Spinal cord (tissue), 10 donors: ENCODE data around the gene USHBP1. TPM values are rescaled to one million over a fixed set of nuclear protein-coding genes. Genes with fewer than 3 reads are reported as not detected.

Source experiments
- DNase-seq, 6 donors: peaks; one replicate each; pipeline versions ENCODE4 v3.0.0 to v3.0.0-alpha.2; 2013 to 2015; ENCODE audit warnings: low spot score in 6 of 6, low read depth in 4 of 6
- H3K27ac ChIP-seq: one replicate; pipeline ENCODE4 v1.5.1; 2013; ENCODE audit warnings: low read depth, low read length, control low read depth
- H3K27me3 ChIP-seq: one replicate; pipeline ENCODE4 v1.6.1; 2013; ENCODE audit warnings: low read length; ENCODE audit not compliant: control insufficient read depth, insufficient read depth
- H3K36me3 ChIP-seq: one replicate; pipeline ENCODE4 v1.6.1; 2013; ENCODE audit warnings: low read length; ENCODE audit not compliant: control insufficient read depth, insufficient read depth
- H3K4me1 ChIP-seq: one replicate; pipeline ENCODE4 v1.6.1; 2013; ENCODE audit warnings: low read length; ENCODE audit not compliant: control insufficient read depth, insufficient read depth
- H3K4me3 ChIP-seq: one replicate; pipeline ENCODE4 v1.5.1; 2013; ENCODE audit warnings: low read depth, low read length, control low read depth
- H3K9me3 ChIP-seq: one replicate; pipeline ENCODE4 v1.6.1; 2013; ENCODE audit warnings: low read length; ENCODE audit not compliant: control insufficient read depth, insufficient read depth
- WGBS: methylation state at CpG from one replicate; pipeline ENCODE4 v1.1.5; 2013; ENCODE audit warnings: missing lambda C conversion rate; ENCODE audit not compliant: insufficient coverage; 5-methylcytosine and 5-hydroxymethylcytosine counted together
- polyA plus RNA-seq, 2 donors: library from polyadenylated mRNA; unstranded; fragments of 120-200 nt; gene quantifications; one replicate each; pipeline ENCODE4 v1.2.1, GENCODE V29; 2013; ENCODE audit not compliant: insufficient read length in 2 of 2
- total RNA-seq, 2 donors: library from RNA; depleted of rRNA in 1 of 2; stranded (reverse); fragments of 120-200 nt in 1 of 2; fragments of >200 nt in 1 of 2; gene quantifications; one replicate each; pipeline versions ENCODE4 v1.2.3 to v1.2.4, GENCODE V29; 2013 to 2014
- donor health status: healthy.

USHBP1 gene
- total and polyA plus RNA-seq, 4 donors = 2.1 to 5.5 (median 4.2) TPM

DNA sequence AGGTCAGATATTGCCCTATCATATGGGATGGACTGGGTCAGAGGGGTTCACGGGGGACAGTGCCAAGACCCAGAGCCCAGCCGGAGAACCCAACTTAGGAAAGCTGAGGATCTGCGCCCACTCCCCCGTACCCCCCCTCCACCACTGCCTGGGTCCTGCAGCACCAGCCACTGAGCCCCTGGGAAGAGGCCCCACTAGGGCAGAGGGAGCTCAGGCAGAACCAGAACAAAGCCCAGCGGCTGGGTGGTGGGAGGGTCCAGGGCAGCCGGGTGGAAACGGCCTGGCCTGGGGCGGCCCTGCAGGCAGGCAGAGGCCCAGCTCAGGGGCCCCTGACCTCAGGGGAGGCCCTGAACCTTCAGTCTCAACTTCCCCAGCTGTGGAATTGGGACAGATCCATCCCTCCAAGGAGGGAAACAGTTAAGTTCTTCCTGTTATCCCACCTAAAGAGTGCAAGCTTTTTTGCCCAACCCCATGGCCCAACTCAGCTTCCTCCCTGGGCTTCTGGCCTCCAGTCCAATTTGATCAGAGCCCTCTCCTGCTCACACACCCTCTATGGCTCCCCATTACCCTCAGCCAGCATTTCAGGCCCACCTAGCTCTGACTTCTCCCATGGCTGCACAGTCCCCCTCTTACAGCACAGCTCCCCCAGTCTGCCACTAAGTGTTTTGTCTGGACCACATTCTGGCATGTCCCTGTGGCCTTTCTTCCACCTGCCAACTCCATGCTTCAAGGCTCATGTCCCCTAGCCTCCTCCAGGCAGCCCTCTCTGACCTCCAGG lies 21.9 kb downstream of the USHBP1 start:
- H3K27me3 ChIP-seq = no peaks in the 10 kb centered on the region
- no peak for DNase-seq
- H3K36me3 ChIP-seq = peaks cover 26% of the 10 kb centered on the region
- H3K4me1 ChIP-seq = peaks cover 43% of the 10 kb centered on the region
- 46% methylated on average over 4 of the region's 8 CpGs for WGBS
- H3K4me3 ChIP-seq = no peak overlapping the region
- H3K27ac ChIP-seq = no peak overlapping the region
- H3K9me3 ChIP-seq = no peaks in the 10 kb centered on the region

DNA sequence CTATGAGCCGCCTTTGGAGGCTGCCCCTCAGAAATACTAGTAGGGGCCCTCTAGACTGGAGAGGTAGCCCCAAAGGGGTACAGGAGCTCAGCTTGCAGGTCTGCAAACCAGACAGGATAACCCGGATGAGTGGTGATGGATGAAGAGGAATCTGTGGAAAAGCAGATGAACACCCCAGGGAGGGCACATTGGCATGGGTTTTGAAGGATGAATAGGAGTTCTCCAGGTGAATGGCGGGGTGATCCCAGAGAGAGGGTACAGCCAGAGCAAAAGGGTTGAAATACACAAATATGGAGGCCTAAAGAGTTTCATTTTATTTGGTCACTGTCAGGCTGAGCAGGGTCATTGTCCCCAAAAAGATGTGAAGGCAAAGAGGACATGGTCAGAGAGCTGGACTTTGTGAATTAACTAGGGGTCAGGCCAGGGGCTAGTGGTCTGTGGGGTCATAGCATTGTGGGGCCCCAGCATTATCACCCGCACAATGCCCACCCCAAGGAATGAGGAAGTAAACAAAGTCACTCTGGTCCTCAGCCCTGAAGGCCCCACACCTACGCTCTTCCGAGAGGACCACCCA lies 23.6 kb downstream of the USHBP1 start:
- 100% methylated on average over 6 of the region's 6 CpGs for WGBS
- H3K27me3 ChIP-seq = no peaks in the 10 kb centered on the region
- no peaks in the 10 kb centered on the region for H3K9me3 ChIP-seq
- H3K36me3 ChIP-seq = peaks cover 35% of the 10 kb centered on the region
- no peak overlapping the region for H3K27ac ChIP-seq
- peaks cover 37% of the 10 kb centered on the region for H3K4me1 ChIP-seq
- DNase-seq = no peak
- no peak overlapping the region for H3K4me3 ChIP-seq

GRCh38 chr19:17240062-17240752 lies 24.3 kb downstream of the USHBP1 start:
- no peak for DNase-seq
- no peak overlapping the region for H3K27ac ChIP-seq
- 71% methylated on average over 18 of the region's 24 CpGs for WGBS

GRCh38 chr19:17237747-17238706 lies 26.5 kb downstream of the USHBP1 start:
- DNase-seq = no peak
- Histone ChIP-seq H3K36me3 (peaks cover 50% of the 10 kb centered on the region), H3K27ac (no peak overlapping the region), H3K4me3 (no peak overlapping the region), H3K9me3 (no peaks in the 10 kb centered on the region), H3K4me1 (peaks cover 32% of the 10 kb centered on the region), H3K27me3 (no peaks in the 10 kb centered on the region)
- 94% methylated on average over 7 of the region's 13 CpGs for WGBS

More at GRCh38 chr19:17240062-17240752, 24.3 kb downstream of the USHBP1 start:
- Histone ChIP-seq H3K9me3 (no peaks in the 10 kb centered on the region), H3K27me3 (no peaks in the 10 kb centered on the region), H3K36me3 (peaks cover 37% of the 10 kb centered on the region), H3K4me3 (no peak overlapping the region), H3K4me1 (peaks cover 39% of the 10 kb centered on the region)

GRCh38 chr19:17236811-17237543 lies 27.6 kb downstream of the USHBP1 start:
- Histone ChIP-seq H3K36me3 (peaks cover 56% of the 10 kb centered on the region), H3K27ac (no peak overlapping the region), H3K27me3 (no peaks in the 10 kb centered on the region), H3K4me3 (no peak overlapping the region), H3K9me3 (no peaks in the 10 kb centered on the region), H3K4me1 (peaks cover 23% of the 10 kb centered on the region)
- DNase-seq = no peak
- 52% methylated on average over 12 of the region's 18 CpGs for WGBS

- 20% methylated on average over 3 of the region's 27 CpGs for WGBS
Measured at GRCh38 chr19:17235971-17236777, 28.4 kb downstream of the USHBP1 start.

GRCh38 chr19:17235300-17235970 lies 29.1 kb downstream of the USHBP1 start:
- 4% methylated on average over 80 of the region's 80 CpGs for WGBS
- peak overlapping the region; percentile 47 for H3K27ac ChIP-seq
- H3K4me1 ChIP-seq = peaks cover 23% of the 10 kb centered on the region
- H3K27me3 ChIP-seq = no peaks in the 10 kb centered on the region
- peaks cover 64% of the 10 kb centered on the region for H3K36me3 ChIP-seq
- H3K4me3 ChIP-seq = peak overlapping the region; percentile 40
- DNase-seq = peak in 3 of 6 donors; percentile 59 to 91 (median 88)
- no peaks in the 10 kb centered on the region for H3K9me3 ChIP-seq

More at GRCh38 chr19:17235971-17236777, 28.4 kb downstream of the USHBP1 start:
- H3K4me1 ChIP-seq = peaks cover 23% of the 10 kb centered on the region
- H3K36me3 ChIP-seq = peaks cover 62% of the 10 kb centered on the region
- no peaks in the 10 kb centered on the region for H3K27me3 ChIP-seq
- H3K9me3 ChIP-seq = no peaks in the 10 kb centered on the region
- H3K27ac ChIP-seq = no peak overlapping the region
- no peak overlapping the region for H3K4me3 ChIP-seq
- peak in 1 of 6 donors; percentile 74 for DNase-seq

DNA sequence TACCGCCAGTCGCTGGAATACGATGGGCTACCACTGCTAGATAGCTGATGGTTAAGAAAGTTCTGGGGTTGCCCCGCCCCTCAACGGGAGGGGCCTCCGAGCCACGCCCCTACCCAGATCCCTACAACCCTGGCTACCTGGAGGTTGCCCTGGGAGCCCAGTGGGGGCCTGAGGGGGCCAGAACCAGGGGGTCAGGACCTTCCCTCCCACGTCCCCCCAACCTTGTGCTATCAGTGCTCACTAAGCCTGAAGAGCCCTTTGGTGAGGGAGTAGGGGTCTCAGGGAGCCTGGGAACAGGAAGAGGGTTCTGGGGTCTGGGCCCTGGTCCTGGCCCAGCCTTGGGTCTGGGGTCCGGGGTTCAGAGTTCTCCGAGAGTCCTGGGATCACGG lies 29.6 kb downstream of the USHBP1 start:
- Histone ChIP-seq H3K4me1 (peaks cover 23% of the 10 kb centered on the region), H3K4me3 (peak overlapping the region; percentile 40), H3K27me3 (no peaks in the 10 kb centered on the region), H3K36me3 (peaks cover 64% of the 10 kb centered on the region), H3K27ac (peak overlapping the region; percentile 47), H3K9me3 (no peaks in the 10 kb centered on the region)
- 36% methylated on average over 8 of the region's 11 CpGs for WGBS
- peak in 2 of 6 donors; percentile 56 to 74 for DNase-seq
